ENCODE results near the gene ZNHIT3. TPM values are rescaled to one million over a fixed set of nuclear protein-coding genes. Genes with fewer than 3 reads are reported as not detected.

Gene ZNHIT3
- total RNA-seq, 6 experiments from 2014 or later: 11.2 to 16.6 (median 12.5) TPM

DNA sequence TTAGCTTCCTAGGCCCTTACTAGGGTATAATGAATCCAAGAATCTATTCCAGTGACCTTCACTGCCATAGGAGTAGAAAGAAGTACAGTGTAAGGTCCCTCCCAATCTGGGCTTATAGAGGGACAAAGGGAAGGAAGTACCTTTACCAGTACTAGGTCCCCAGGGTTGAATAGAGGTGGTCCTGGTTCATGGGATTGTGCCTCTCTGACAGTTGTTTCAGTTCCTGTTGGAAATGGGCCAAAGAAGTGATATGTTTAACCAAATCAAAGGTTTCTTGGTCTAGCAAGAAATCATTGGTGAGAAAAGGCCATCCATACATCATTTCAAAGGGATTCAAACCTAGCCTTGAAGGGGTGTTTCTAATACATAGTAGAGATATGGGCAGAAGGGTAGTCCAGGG lies 16.0 kb upstream of the ZNHIT3 start:
- Histone ChIP-seq H3K27ac (no peak overlapping the region), H3K27me3 (no peaks in the 10 kb centered on the region), H3K9me3 (no peaks in the 10 kb centered on the region), H3K4me1 (no peaks in the 10 kb centered on the region), H3K4me3 (no peak overlapping the region), H3K36me3 (no peaks in the 10 kb centered on the region)
- intact Hi-C loops (cut with DNase I): no loop called here
- DNase-seq (no peak), ATAC-seq (no peak)
- TF ChIP-seq, protein P1, sequence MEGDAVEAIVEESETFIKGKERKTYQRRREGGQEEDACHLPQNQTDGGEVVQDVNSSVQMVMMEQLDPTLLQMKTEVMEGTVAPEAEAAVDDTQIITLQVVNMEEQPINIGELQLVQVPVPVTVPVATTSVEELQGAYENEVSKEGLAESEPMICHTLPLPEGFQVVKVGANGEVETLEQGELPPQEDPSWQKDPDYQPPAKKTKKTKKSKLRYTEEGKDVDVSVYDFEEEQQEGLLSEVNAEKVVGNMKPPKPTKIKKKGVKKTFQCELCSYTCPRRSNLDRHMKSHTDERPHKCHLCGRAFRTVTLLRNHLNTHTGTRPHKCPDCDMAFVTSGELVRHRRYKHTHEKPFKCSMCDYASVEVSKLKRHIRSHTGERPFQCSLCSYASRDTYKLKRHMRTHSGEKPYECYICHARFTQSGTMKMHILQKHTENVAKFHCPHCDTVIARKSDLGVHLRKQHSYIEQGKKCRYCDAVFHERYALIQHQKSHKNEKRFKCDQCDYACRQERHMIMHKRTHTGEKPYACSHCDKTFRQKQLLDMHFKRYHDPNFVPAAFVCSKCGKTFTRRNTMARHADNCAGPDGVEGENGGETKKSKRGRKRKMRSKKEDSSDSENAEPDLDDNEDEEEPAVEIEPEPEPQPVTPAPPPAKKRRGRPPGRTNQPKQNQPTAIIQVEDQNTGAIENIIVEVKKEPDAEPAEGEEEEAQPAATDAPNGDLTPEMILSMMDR (IDR thresholded peaks at IDR 0.05): no peak
- no peak for TF ChIP-seq POLR2A (IDR thresholded peaks at IDR 0.05)

DNA sequence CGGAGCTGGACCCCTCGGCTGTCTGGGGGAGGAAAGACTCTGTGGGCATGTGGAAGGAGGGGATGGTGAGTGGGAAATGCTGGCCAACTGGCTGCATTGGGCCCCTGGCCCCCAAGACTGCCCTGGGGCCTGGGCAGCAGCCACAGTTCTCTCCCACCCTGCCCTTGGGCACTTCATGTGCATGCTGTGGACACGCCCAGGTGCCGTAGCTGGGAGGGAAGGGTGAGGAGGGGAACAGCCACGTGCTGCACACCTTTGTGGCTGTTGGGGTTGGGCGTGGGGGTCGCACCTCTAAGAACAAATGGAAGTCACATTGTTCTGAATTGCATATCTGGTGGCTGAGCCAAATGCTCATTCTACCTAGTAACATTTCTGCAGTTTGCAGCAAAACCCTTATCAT lies 11.9 kb upstream of the ZNHIT3 start:
- no peak overlapping the region for H3K4me3 ChIP-seq
- ATAC-seq: no peak
- 45% methylated on average over 5 of the region's 7 CpGs for WGBS (ENCODE audit: insufficient coverage, low coverage, low lambda C conversion rate, missing lambda C conversion rate)
- H3K27ac ChIP-seq: no peak overlapping the region
- no peak for TF ChIP-seq POLR2A (IDR thresholded peaks at IDR 0.05)
- TF ChIP-seq, protein P1 (IDR thresholded peaks at IDR 0.05): no peak
- H3K27me3 ChIP-seq: no peaks in the 10 kb centered on the region
- intact Hi-C loops (cut with DNase I): no loop called here
- no peaks in the 10 kb centered on the region for H3K9me3 ChIP-seq
- peak in 1 of 3 donors; percentile 8 for DNase-seq
- no peaks in the 10 kb centered on the region for H3K4me1 ChIP-seq
- no peaks in the 10 kb centered on the region for H3K36me3 ChIP-seq

DNA sequence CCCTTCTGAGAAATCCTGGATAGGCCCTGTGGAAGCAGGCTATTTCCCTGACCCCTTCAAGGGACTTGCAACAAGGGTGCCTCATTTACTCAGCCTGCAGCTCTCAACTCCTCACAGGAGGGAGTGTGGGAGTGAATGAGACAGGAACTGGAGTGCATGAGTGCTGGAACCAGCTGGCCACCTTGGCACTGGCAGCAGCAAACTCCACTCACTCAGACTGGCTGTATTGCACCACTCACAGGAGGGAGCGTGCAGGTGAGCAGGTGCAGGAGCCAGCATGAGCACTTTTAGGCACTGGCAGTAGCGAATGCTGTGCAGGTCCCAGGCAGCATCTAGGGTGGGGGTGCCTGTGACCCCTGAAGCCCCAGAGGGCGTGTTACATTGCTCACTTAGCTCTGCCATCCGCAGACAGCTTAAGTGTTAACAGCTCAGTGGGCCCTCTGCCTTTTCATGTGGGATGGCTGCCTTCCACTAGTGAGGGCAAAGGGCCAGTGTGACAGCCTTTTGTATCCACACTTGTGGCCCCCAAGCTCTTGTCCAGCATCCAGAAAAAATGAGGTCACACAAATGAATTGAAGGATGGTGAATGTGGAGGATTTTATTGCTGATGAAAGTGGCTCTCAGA lies 11.0 kb upstream of the ZNHIT3 start:
- H3K4me1 ChIP-seq: no peaks in the 10 kb centered on the region
- no peaks in the 10 kb centered on the region for H3K36me3 ChIP-seq
- no peak overlapping the region for H3K4me3 ChIP-seq
- DNase-seq (peak in 1 of 3 donors; percentile 29), ATAC-seq (no peak)
- no peak overlapping the region for H3K27ac ChIP-seq
- H3K27me3 ChIP-seq: no peaks in the 10 kb centered on the region
- TF ChIP-seq, protein P1 (IDR thresholded peaks at IDR 0.05): no peak
- no peak for TF ChIP-seq POLR2A (IDR thresholded peaks at IDR 0.05)
- H3K9me3 ChIP-seq: no peaks in the 10 kb centered on the region
- intact Hi-C loops (cut with DNase I): no loop called here
- WGBS (ENCODE audit: insufficient coverage, low coverage, low lambda C conversion rate, missing lambda C conversion rate): 70% methylated on average over 2 of the region's 4 CpGs

DNA sequence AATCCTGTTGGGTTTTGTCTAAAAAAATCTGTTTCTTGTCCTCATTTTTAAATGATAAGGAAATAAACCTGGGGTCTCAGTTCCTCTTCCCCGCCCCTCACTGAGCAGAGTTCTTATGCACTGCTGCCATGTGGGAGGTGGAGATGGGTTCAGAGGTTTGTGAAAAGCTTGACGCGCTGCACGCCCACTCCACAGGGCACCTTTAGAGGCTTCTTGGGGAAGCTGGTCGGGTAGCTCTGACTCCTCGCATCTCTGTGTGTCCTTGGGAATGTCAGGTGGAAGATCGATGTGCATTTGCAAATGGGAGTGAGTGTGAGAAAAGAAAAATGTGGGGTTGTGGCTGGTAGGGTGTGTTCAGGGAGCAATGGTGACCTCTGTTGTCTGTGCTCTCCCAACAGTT lies 4.7 kb upstream of the ZNHIT3 start:
- intact Hi-C loops (cut with DNase I): no loop called here
- Histone ChIP-seq H3K9me3 (no peaks in the 10 kb centered on the region), H3K4me3 (no peak overlapping the region), H3K27me3 (no peaks in the 10 kb centered on the region), H3K36me3 (no peaks in the 10 kb centered on the region), H3K4me1 (peaks cover 0 to 20% (median 0%) of the 10 kb centered on the region in 4 donors), H3K27ac (no peak overlapping the region)
- no peak for TF ChIP-seq POLR2A (IDR thresholded peaks at IDR 0.05)
- TF ChIP-seq, protein P1 (IDR thresholded peaks at IDR 0.05): no peak
- 78% methylated on average over 7 of the region's 7 CpGs for WGBS (ENCODE audit: insufficient coverage, low coverage, low lambda C conversion rate, missing lambda C conversion rate)
- ATAC-seq (no peak), DNase-seq (no peak)

All from right lobe of liver (tissue), 6 donors.